ENCODE measurements around the gene BAZ2B.

Gene BAZ2B

GRCh38 chr2:159461076-159461475, 155.3 kb downstream of the BAZ2B start:
- no peak for DNase-seq (ENCODE audit: low read depth)

GRCh38 chr2:159460227-159460626, 156.1 kb downstream of the BAZ2B start:
- DNase-seq (ENCODE audit: low read depth), result no peak

GRCh38 chr2:159459279-159459678, 157.1 kb downstream of the BAZ2B start:
- no peak for DNase-seq (ENCODE audit: low read depth)

GRCh38 chr2:159457589-159457988, 158.8 kb downstream of the BAZ2B start:
- no peak for DNase-seq (ENCODE audit: low read depth)

GRCh38 chr2:159456500-159457426, 159.6 kb downstream of the BAZ2B start:
- DNase-seq (ENCODE audit: low read depth), result peak; percentile 2

GRCh38 chr2:159455330-159455918, 160.9 kb downstream of the BAZ2B start:
- DNase-seq (ENCODE audit: low read depth), result no peak

GRCh38 chr2:159454185-159454584, 162.2 kb downstream of the BAZ2B start:
- peak; percentile 25 for DNase-seq (ENCODE audit: low read depth)

- DNase-seq (ENCODE audit: low read depth), result no peak
Observed at GRCh38 chr2:159450180-159450579, 166.2 kb downstream of the BAZ2B start.

GRCh38 chr2:159449504-159450124, 166.7 kb downstream of the BAZ2B start:
- no peak for DNase-seq (ENCODE audit: low read depth)

GRCh38 chr2:159446817-159447216, 169.5 kb downstream of the BAZ2B start:
- no peak for DNase-seq (ENCODE audit: low read depth)

- DNase-seq (ENCODE audit: low read depth), result no peak
Observed at GRCh38 chr2:159446201-159446600, 170.1 kb downstream of the BAZ2B start.

- no peak for DNase-seq (ENCODE audit: low read depth)
Observed at GRCh38 chr2:159445307-159445706, 171.0 kb downstream of the BAZ2B start.

- no peak for DNase-seq (ENCODE audit: low read depth)
Observed at GRCh38 chr2:159444754-159445153, 171.6 kb downstream of the BAZ2B start.

GRCh38 chr2:159442159-159442852, 174.0 kb downstream of the BAZ2B start:
- no peak for DNase-seq (ENCODE audit: low read depth)

GRCh38 chr2:159441182-159441581, 175.2 kb downstream of the BAZ2B start:
- no peak for DNase-seq (ENCODE audit: low read depth)

- DNase-seq (ENCODE audit: low read depth), result no peak
Observed at GRCh38 chr2:159439421-159439820, 176.9 kb downstream of the BAZ2B start.

- no peak for DNase-seq (ENCODE audit: low read depth)
Observed at GRCh38 chr2:159438720-159439353, 177.5 kb downstream of the BAZ2B start.

- no peak for DNase-seq (ENCODE audit: low read depth)
Observed at GRCh38 chr2:159438284-159438683, 178.1 kb downstream of the BAZ2B start.

- no peak for DNase-seq (ENCODE audit: low read depth)
Observed at GRCh38 chr2:159432610-159433009, 183.7 kb downstream of the BAZ2B start.

GRCh38 chr2:159427048-159427447, 189.3 kb downstream of the BAZ2B start:
- no peak for DNase-seq (ENCODE audit: low read depth)

- no peak for DNase-seq (ENCODE audit: low read depth)
Observed at GRCh38 chr2:159419403-159419802, 196.9 kb downstream of the BAZ2B start.

- DNase-seq (ENCODE audit: low read depth), result no peak
Observed at GRCh38 chr2:159411460-159411859, 204.9 kb downstream of the BAZ2B start.

All from ELR (cell line).